Inferior parietal cortex (tissue), 1 donor: ENCODE measurements around the gene ANTXR2.
A peak's percentile ranks its signal among the peaks of the same experiment; 100 is the strongest.
"Not testable (repeated sequence)": the region's sequence is repeated elsewhere in the genome, so short reads cannot be mapped to it uniquely, and the experiment has no call there.

Experiments
- DNase-seq: peaks from one replicate; pipeline ENCODE4 v3.0.0-alpha.2; 2016; ENCODE audit errors: extremely low spot score

The ANTXR2 gene

GRCh38 chr4:80024335-80024734 is 48.7 kb downstream of the ANTXR2 start:
- DNase-seq, result no peak

GRCh38 chr4:80022282-80022681 is 50.7 kb downstream of the ANTXR2 start:
- no peak for DNase-seq

- DNase-seq, result no peak
Observed at GRCh38 chr4:80017125-80017854, 55.7 kb downstream of the ANTXR2 start.

DNA sequence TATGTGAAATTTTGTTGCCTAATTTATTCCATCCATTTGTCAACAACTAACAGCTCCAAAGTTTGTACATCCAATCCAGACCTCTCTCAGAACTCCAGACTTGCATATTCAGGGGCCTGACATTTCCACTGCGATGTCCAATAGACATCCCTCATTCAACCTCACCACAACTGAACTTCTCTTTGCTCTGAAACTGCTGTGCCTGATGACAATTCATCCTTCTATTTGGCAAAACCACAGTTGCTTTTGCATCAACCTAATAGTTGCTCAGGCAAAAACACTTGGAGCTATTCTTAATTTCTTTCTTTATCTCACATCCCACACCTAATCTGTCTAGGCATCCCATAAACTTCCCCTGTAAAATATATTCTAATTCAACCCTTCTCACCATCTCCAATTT is 56.5 kb downstream of the ANTXR2 start:
- DNase-seq, result no peak

GRCh38 chr4:80015407-80016189 is 57.4 kb downstream of the ANTXR2 start:
- DNase-seq, result no peak

DNA sequence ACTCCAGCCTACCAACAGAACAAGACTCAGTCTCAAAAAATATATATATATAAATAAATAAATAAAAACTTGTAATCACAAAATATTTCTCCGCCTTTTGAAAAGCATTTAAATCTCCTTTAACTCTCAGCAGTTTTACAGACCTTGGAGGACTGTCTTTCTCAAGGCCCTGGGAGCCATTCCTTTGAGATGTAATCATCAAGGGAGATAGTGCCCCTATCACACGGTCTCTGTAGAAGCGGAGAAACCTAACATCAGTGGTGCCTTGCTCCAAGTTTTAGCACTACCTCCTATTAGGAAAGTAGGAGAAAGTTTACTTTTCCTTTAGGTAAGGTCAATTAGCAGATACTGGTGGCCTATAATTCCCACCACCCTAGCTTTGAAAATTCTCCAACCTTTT is 58.5 kb downstream of the ANTXR2 start:
- DNase-seq, result no peak

- no peak for DNase-seq
Observed at GRCh38 chr4:80012291-80012690, 60.7 kb downstream of the ANTXR2 start.

DNA sequence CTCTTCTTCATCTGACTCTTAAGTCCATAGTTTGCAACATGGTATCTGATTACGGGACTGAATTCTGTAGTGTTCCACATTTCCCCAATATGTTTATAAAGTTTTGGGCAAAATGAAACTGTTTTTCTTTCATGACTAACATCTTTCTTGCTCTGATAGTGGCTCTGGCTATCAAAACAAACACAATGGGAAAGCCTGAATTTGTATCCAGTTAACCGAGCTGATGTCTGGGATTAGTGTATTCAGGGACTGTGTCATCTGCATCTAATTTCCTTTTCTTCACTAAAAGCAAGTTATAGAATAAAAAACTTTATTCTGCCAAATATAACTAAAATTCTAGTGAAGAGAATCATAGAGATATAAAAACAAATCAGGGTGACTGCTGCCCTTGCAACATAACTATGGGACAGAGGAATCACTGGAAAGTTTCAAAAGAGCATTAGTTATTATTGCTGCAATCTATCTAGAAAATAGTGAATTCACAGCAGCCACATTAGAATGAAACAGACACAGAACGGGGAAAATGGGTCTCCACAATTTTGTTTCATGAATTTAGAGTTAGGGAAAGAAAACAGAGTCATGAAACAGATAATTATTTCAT is 61.3 kb downstream of the ANTXR2 start:
- DNase-seq, result no peak

GRCh38 chr4:80010316-80010715 is 62.7 kb downstream of the ANTXR2 start:
- no peak for DNase-seq

DNA sequence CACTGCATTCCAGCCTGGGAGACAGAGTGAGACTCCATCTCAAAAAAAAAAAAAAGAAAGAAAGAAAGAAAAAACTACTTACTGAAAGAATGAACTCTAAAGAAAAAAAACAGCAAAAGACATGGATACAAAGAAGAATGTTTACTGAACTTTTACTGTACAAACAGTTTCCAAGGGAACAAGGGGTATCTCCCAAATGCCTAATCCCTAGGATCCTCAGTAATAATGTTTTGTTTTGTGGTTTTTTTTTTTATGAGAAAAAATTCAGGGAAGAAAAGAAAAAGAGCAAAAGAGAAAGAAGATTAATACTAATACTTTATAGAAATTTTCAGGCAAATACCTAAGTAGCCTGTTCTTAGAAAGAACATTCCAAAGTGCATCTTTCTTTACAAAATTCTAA is 63.2 kb downstream of the ANTXR2 start:
- no peak for DNase-seq

DNA sequence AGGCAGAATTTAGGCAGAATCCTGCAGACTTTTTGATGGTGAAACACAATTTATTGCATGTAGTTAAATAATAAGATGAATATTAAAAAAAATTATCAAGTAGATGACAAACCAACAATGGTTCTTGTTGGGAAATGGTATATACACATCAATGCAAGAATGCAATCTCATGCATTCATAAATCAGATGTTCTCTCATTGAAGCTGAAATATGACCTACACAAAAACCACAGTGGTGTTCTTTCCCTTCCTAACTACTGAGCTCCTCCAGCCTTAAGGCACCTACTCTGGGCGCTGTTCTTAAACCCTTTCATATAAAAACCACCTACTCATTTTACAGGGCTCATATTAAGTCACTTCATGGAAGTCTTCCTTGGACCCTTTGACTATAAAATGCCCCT is 64.1 kb downstream of the ANTXR2 start:
- DNase-seq, result no peak

DNA sequence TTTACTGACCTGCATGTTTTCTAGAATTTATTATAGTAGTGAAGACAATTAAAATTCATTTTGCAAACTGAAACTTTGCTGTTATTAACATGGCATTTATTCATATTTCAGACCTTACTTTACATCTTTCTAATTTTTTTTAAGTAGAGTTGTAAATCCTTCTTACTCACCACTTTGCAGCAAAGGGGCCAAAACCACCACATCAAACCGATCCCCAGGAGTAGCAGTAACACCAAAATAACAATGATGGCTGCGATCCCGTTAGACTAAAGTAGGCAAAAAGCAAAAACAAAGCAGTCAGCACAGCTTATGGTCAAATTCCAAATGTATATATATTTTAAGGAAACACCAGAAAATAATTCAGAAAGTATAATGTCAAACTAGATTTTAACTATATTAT is 64.7 kb downstream of the ANTXR2 start:
- DNase-seq, result no peak

DNA sequence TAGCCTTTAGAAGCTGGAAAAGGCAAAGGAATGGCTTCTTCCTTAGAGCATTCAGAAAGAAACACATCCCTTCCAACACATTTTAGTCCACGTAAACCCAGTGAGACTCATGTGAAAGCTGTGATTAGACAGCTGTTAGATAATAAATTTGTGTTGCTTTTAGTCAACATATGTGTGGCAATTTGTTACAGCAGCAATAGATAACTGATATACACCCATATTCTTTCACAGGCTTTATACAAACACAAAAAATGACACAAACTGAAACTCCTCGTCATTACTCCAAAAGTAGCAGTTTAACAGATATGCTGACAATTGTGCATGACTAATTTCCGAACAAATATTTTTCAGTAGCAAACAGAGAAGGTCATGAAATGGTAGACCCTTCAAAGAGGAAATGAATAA is 65.3 kb downstream of the ANTXR2 start:
- no peak for DNase-seq

DNA sequence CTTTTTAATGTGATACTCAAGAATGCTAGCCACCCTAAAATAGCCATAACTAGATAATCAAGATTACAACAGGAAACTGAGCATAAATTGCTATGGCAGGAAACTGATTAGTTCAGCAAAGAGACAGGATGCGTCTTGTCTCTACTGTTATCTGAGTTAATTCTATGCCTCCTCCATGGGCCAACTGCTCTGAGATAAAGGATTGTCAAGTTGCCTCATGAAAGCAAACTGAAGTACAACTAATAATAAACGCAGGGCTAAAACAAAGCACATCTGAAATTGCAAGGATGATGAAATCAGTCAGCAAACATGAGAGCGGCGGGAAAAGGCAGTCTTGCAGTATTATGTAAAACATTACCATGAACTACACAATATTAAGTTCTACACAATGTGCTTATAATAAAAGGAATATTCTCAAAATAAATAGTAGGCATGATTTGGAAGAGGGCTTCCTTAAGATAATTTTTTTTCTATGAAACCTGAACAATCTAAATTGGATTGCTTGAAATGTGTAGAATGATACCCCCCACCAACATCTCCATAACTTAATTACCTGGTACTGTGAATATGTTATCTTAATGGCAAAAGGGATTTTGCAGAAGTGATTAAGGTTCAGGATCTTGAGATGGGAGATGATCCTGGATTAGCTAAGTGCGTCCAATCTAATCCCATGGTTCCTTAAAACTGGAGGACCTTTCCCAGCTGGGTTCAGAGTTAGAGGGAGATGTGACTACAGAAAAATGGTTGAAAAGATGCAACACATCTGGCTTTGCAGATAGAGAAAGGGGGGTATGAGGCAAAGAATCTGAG is 65.9 kb downstream of the ANTXR2 start:
- no peak for DNase-seq

DNA sequence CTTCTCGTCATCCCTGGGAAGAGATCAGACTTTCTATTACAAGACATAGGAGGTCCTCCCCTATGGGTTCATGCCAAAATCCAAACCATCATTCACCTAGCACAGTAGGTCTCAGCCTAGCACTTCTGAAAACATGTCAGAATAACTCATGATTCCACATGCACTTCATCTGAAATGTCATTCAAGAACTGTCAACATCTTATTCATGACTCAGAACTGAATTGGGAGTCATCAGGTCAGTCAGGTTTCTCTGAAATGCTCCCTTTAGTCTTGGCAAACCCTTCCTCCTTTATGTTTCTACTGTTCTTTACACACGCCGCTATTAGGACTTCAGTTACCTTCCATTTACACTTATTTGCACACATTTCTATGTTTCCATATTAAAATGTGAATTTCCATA is 67.2 kb downstream of the ANTXR2 start:
- DNase-seq, result no peak

DNA sequence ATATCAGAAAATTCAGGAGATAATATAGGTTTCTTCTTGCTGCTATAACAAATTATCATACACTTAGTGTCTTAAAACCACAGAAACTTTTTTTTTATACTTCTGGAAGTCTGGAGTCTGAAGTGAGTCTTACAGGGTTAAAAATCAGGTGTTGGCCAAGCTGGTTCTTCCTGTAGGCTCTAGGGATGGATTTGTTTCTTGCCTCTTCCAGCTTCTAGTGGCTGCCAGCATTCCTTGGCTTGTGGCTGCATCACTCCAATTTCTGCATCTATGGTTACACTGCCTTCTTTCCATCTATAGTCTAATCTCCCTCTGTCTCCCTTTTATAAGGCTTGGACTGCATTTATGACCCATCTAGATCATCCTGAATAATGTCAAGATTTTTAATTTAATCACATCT is 68.7 kb downstream of the ANTXR2 start:
- DNase-seq, result no peak

GRCh38 chr4:80002559-80002958 is 70.5 kb downstream of the ANTXR2 start:
- DNase-seq, result not testable (repeated sequence)

DNA sequence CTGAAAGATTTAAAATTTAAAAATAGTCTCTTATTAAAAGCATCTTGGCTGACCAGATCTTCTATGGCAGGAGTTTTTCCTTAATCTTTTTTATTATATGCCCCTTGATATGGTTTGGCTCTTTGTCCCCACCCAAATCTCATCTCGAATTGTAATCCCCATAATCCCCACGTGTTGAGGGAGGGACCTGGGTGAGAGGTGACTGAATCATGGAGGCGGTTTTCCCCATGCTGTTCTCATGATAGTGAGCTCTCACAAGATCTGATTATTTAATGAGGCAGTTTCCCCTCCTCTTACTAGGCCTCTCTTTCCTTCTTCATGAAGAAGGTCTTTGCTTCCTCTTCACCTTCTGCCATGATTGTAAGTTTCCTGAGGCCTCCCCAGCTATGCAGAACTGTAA is 74.0 kb downstream of the ANTXR2 start:
- DNase-seq, result not testable (repeated sequence)

- no peak for DNase-seq
Observed at GRCh38 chr4:79998201-79998600, 74.8 kb downstream of the ANTXR2 start.

GRCh38 chr4:79996851-79997250 is 76.2 kb downstream of the ANTXR2 start:
- peak; percentile 25 for DNase-seq

DNA sequence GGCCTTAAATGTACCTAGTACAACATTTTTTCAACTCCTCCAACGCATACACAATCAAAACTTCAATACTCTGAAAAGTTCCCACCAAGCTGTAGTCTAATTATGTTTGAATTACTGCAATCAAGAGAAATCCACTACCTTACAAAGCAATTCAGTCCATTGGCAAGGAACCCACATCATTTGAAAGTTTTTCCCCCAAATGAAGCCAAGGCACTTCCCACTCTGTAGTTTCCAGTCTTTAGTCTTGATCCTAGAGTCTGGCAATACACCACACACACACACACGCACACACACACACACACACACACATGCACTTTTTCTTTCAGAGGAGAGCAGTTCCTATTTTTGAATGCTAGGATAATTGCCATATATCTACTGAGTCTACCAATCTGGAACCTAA is 79.6 kb downstream of the ANTXR2 start:
- DNase-seq, result no peak

- no peak for DNase-seq
Observed at GRCh38 chr4:79991601-79992000, 81.4 kb downstream of the ANTXR2 start.
